Stromal cell of bone marrow (primary cell): ENCODE data around the gene SDC3.

Source experiments
- DNase-seq: peaks from one replicate; pipeline ENCODE4 v3.0.0-alpha.2; 2012; ENCODE audit warnings: low read depth

Gene SDC3

DNA sequence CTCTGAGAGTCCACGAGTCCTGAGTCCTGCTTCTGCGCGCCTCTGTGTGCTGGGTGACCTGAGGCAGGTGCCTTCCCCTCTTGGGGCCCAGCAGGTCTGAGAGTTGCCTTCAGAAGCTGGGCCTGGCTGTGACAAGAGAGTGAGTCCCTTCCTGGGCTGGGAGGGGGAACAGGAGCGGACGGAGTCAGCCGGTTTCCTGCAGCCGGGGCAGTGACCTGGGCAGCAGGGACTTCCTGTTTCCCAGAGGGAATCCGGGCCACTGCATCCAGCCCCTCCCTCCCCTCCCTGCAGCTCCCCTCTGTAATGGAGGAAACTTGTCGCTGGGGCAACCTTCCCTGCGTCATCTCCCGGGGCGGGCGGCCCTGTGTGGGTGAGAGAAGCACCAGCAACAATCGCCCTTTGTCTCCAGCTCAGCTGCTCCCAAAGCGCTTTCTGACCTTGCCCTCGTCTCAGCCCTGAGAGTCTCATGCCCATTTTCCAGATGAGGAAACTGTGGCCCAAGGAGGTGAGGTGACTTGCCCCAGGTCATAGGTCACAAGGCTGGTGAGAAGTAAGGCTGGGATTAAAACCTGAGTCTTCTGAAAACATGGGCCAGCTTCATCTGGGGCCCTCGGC is 61.1 kb downstream of the SDC3 start:
- no peak for DNase-seq

DNA sequence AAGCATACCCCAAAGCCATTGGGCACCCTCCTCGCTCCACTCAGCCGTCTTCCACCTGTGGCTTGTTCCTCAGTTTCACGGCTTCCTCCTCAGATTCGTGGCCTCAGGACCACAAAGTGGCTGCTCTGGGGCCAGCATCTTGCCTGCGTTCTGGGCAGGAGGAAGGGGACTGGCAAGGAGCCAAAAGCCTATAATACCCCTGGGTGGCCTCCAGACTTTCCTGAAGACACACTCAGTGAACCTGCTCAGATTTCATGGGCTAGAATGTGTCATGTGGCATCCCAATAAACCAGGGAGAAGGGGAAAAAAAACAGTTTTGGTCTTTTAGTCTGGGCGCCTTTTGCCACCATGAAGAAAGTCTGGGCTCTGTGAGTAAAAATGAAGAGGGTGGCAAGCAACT is 62.0 kb downstream of the SDC3 start:
- no peak for DNase-seq

DNA sequence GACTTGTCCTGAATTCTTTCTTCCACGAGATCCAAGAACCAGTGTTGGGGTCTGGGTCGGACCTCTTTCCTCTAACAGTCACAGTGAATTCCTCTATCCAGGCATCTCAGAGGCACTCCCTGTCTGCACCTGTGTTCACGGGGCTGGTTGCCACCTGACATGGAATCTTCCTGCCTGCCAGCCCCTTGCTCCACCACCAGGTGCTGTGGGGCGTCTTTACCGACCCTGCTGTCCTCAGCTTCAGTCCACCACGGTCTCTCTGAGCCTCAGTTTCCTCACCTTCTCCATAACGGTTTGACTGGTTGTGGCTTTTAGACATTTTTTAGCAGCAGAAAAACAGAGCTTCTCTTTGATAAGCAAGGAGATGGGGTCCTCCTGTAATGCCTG is 62.7 kb downstream of the SDC3 start:
- DNase-seq: no peak

DNA sequence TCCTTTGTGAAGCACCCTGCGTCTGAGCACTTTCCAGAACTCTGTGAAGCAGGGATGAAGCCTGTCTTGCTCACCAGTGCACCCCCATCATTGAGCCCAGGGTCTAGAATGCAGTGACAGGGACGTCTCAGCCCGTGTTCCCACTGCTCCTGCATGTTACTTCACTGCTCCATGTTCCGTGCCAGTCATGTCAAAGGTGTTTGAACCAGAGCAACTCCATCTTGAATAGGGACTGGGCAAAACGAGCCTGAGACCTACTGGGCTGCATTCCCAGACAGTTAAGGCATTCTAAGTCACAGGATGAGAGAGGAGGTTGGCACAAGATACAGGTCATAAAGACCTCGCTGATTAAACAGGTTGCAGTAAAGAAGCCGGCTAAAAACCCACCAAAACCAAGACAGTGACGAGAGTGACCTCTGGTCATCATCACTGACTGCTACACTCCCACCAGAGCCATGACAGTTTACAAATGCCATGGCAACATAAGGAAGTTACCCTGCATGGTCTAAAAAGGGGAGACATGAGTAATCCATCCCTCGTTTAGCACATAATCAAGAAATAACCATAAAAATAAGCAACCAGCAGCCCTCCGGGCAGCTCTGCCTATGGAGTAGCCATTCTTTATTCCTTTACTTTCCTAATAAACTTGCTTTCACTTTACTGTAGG is 63.2 kb downstream of the SDC3 start:
- DNase-seq: no peak

DNA sequence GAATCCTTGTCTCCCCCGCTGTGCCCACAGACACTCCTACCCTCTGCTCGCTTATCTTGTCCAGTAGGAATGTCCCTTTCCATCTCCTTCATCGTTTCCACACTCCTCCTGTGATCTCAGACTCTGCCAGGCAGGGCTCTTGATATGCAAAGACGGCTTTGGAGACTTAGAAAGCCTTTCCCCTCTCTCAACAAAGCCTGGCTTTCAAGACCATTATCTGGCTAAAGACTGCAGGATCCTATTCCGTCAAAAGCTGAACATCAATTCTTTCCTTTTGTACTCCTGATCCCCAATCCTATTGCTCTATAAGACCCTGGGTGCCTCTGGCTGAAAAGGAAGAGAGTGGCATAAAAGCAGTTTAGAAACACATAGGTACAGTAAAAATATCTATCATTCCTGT is 63.9 kb downstream of the SDC3 start:
- DNase-seq: no peak

DNA sequence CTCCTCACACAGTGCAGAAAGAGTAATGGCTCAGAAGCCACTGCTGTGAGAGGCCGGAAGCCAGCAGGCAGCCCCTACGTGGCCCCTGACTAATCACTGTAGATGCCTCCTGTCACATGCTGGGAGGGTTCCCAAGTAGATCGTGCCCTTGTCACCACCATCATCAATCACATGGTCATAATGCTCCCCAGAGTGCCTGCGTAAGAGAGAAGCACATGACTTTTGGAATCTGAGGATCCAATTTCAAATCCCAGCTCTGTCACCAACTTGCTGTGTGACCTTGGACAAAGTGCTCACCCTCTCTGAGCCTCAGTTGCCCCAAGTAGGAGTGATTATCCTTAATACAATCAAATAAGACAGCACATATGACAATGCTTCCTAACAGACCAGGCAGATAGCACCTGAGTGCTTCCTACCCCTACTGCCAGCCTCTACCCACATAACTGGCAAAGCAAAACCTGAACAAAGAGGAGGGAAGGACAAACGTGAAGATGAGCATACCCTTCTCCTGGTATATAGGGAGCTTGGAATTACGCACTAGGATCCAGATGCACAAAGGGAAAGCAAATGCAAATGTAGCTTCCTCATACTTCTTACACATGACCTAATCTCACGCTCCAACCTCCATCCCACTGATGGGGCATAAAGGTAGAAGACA is 65.7 kb downstream of the SDC3 start:
- DNase-seq: no peak

DNA sequence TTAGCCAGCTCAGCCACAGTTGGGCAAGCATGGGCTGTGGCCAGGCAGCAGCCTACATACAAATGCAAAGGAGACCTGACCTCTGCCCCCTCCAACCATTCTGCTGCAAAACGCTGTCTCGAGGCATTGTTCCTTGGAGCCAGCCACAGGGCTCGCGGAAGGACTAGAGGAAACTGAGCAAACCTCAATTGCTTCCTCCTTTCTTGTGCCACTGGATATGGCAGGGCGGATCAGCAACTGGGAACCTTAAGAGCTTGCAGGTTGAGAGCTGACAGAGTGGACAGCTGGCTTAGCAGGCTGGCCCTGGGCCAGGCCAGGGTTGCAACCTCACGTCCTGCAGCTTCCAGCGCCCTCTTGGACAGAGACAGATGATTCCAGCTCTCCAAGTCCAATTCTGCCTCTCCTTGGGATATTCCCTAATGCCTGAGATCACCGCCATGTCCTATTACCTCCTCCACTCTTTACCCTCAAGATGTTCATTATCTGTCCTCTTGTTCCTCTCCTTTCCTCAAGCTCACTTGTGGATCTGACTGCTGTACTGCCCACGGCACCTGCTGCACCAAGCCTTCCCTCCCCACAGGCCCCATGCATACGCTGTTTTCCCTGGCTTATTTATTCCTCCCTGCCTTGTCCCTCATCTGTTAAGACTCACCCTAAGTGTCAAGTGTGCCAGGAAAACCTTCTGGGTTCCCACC is 67.5 kb downstream of the SDC3 start:
- DNase-seq: no peak

DNA sequence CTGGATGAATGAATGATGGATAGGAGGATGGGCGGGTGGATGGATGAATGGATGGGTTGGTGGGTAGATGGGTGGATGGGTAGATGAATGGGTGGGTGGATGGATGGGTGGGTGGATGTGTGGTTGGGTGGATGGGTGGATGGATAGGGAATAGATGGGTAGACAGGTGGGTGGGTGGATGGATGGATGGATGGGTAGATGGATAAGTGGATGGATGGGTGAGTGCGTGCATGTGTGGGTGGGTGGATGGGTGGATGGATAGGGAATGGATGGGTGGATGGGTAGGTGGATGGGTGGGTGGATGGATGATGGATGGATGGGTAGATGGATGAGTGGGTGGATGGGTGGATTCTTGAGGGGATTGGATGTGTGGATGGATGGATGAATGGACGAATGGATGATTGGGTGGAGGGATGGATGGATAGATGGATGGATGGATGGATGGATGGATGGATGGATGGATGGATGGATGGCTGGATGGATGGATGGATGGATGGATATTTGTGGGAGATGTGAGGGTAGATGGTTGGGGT is 68.7 kb downstream of the SDC3 start:
- DNase-seq: no peak

DNA sequence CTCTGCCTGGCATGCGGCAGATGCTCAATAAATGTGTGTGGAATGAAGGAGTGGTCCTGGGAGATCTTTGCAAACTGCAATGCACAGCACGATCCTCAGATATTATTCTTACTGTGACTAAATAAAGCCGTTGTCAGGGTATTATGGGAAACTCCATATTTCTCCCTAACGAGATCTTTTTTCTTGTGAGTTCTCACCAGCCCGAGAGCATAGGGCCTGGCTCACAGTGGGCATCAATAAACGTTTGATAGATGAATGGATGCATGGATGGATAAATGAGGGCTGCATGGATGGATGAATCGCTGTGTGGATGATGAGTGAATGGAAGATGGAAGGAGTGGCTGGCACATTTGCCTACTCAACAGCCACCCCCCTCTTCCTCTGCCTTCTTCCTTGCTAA is 69.6 kb downstream of the SDC3 start:
- no peak for DNase-seq

DNA sequence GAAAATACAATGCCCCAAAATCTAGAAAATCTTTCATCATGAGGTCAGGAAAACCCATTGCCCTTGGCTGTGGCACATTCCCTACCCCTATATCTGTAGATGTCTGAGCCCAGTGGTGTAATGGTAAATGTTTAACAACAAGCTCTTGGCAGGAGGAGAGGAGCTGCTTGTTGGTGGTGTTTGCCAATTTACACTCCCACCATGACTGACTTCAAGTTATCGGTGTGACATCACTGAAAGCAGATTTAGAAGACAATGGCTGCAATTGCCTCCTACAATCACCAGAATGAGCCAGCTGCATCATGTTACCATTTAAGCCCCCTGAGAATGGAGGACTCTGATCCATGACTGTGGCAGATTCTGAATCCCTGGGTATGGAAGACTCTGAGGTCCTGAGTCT is 70.9 kb downstream of the SDC3 start:
- DNase-seq: no peak

DNA sequence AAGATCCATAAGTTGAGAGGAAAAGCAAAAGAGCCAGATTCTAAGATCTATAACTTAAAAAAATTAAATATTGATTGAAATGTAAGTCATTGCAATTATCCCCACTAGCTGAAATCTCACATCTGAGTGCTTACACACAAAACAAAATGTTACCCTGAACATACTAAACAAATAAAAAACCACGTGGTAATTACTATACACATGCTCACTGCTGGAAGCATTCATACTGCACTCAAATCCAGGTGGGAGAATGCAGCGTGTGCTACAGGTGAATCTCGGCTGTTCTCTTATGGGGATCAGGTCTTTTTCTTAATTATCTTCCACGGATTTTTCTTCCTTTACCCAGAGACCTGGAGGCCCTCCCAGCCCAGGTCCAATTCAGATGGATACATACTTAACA is 74.3 kb downstream of the SDC3 start:
- DNase-seq: no peak

DNA sequence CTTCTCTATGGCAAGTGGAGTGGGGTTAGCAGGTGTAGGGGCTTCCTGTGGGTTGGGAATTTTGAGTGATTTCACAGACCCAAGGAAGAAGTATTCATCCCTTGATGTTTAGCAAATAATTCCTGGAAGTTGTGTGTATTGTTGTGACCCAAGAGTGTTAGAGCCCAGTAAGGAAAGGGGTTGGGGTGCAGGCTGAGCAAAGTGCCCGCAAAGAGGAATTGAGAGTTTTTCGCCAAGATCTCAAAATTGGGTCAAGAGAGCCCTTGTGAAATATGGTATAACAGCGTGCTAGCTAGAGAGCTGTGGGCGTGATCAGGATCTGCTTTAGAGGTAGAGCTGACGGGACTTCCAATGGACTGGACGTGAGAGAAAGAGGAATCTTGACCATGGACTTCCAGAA is 78.0 kb downstream of the SDC3 start:
- no peak for DNase-seq

DNA sequence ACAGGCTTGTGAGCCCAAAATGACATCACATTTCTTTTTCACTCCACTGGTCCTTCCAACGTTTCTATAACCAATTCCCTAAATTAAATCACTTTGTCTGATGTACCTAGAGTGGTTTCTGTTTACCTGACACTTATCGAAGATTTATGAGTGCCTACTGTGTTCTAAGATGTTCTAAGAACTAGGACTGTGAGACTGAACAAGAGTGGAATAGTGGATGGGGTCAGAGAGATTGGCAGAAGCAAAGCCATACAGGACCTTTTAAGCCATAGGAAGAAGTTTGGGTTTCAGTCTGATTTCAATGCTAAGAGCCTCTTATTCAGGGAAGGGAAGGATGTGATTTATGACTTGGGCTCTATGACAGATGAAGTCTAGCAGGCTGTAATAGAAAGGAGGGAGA is 78.7 kb downstream of the SDC3 start:
- DNase-seq: no peak

DNA sequence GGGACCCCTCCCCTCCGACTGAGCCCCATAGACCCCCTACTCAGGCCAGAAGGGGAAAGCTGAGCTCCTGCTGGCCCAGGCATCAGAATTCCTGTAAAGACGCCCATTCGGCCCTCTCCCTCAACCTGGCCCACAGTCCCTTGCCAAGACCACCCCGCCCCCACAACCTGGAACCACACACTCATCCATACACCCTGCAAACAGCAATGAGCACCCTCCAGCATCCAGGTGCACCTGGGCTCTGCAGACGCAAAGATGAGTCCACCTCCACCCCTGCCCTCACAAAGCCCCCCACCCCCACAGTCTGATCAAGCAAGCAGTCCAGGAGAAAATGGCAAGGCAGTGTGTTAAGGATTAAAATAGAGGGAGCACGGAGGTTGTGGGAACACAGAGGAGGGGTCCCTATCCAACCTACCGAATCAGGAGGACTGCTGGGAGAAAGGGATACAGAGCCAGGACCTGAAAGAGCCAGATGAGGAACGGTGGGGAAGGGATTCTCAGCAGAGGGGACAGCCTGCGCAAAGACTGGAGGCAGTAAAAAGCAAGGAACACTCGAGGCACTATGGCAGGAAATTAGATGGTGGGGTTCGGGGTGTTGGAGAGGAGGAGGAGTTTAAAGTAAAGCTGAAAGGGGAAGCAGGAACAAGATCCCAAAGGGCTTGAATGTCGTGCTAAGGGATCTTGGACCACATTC is 83.7 kb downstream of the SDC3 start:
- no peak for DNase-seq

DNA sequence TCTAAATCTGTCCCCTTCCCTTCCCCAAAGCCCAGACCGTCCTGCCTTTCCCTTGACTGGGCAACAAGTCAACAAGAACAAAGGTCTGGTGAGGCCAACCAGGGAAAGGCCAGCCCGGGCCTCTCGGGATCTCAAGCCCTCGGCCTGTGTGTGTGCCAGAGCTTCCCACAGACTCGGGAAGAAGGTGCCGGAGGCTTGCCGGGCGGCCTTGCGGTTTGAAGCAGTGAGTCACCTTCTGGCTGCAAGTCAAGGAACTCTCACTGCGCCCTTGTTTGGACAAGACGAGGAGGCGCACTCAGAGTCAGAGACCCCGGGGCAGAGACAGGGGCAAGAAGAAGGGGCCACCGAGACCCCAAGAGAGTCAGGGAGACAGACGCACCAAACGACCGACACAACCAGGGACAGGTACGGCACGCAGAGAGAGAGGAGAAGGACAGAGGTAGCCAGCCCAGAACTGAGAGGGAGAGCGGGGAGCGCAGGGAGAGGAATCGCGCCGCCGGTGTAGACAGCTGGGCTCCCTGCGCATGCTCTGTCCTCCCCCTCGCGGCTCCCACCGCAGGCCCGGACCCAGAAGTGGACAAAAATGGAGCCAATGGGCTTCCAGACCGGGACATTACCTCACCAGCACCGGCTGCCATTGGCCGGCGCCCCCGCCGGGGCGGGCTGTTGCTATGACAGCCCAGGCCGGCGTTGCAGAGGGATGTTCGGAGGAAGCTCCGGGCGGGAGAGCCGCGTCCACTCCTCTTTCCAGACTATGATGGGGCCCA is 84.4 kb downstream of the SDC3 start:
- DNase-seq: peak; percentile 97

DNA sequence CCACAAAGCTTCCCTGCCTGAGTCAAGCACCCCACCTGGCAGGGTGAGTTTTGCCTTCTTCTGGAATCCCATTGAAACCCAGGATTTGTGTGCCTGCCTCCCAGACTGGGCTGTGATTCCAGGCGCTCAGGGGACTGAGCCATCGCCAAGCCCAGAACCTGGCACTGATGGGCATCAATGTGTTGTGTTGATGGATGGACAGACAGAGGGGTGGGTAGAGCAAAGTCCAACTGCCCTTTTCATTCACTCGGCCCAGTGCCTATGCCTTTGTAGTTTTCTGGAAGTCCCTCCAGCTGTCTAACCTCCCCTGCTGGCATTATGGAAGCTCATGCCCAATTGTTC is 85.0 kb downstream of the SDC3 start:
- no peak for DNase-seq

DNA sequence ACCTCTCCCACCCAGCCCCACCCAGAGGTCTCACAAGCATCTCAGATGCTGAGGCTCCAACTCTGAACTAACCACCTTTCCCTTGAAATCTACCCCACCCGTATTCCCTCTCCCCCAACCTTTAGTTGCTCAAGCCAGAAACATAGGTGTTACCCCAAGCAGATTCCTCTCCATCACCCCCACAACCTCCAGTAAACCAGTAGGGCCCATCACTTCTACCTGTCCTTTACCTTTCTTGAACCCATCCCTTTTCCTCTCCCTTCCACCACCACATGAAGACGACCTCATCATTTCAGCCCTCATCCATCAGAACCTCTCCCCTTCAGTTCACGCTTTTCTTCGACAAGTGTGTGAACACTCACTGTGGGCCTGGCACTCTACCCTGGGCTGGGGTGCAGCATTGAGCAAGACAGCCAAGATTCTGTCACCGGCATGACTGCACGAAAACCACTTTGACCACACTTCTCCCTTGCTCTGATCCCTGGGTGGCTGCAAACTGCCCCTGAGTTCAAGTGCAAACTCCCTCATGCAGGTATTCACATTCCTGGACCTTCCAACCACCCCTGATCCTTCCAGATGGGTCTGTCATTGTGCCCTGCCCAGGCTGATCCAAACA is 85.5 kb downstream of the SDC3 start:
- DNase-seq: no peak

DNA sequence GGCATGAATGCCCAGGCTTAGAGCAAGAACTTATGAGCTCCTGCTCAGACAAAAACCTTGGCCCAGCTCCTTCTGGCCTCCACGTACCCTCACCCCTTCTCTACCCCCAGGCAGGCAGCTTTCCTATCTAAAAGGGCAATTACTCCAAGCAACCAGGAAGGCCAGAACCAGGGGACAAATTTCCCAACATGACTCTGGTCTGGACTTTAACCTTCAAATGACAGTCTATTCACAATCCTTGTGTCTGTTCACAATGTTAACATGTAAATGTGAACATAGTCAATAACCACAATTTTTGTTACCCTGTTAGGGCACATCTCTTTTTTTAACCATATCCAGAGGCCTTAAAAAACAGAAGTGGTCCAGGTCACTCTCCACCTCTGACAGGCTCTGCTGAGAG is 86.6 kb downstream of the SDC3 start:
- no peak for DNase-seq

DNA sequence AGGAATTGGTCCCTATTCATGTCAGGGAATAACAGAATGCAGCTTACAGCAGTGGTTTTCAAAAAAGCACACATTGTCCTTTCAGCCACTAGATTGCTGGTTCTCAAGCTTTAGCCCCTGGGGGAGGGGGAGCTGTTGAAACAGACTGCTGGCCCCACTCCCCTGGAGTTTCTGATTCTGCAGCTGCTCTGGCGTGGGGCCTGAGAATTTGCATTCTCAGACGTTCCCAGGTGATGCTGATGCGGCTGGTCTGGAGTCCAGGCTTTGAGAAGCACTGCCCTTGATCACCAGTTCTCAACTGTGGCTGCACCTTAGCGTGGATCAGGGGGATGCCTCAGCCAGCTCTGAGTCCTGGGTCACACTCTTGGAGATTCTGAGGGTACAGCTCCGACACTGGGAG is 88.3 kb downstream of the SDC3 start:
- no peak for DNase-seq
